GM19395 (cell line): Measurements from ENCODE around the gene MLH3.
"Not testable (repeated sequence)": the region's sequence is repeated elsewhere in the genome, so short reads cannot be mapped to it uniquely, and the experiment has no call there.

ENCODE experiments used
- ATAC-seq: cut with Tn5 transposase; IDR thresholded peaks from one replicate; pipeline ENCODE4 v1.9.1; 2021; ENCODE audit warnings: mild to moderate bottlenecking, moderate library complexity; ENCODE audit not compliant: unreplicated experiment

MLH3 gene

DNA sequence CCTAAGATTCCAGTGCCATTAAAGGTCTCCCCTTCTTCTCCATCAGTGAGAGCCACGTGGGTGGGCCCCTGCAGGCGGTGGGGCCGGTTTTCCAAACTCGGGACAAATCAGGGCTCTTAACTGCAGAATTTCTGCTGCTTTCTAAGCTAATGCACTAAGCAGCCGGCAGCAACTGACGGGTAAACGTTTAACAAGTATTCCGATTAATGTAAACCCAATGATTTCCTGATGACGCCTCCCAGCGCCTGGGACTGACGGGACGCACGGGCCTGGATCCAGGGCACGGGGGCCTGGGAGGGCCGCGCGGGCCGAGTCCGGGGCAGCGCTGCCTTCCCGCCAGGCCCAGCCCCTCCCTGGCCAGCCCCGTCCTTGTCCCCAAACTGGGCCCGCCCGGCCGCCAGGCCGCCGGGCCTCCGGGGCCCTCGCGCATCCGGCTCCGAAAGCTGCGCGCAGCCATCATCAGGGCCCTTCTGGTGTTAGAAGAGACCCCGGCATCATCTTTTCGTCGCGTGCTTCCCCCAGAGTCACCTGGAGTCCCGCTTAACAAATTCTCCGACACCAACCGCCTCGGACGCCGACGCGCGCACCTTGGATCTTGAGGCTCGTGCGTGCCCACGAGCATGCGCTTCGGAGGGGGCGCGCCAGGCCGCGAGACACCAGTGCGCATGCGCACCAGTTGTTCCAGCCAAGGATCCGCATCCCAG lies at the start of gene MLH3:
Gene MLH3, minus strand, starts transcription at position 616 of the 704 bp plus-strand sequence. CDS start 1,812 bp downstream, outside the sequence.
- ATAC-seq, result peak; percentile 73

DNA sequence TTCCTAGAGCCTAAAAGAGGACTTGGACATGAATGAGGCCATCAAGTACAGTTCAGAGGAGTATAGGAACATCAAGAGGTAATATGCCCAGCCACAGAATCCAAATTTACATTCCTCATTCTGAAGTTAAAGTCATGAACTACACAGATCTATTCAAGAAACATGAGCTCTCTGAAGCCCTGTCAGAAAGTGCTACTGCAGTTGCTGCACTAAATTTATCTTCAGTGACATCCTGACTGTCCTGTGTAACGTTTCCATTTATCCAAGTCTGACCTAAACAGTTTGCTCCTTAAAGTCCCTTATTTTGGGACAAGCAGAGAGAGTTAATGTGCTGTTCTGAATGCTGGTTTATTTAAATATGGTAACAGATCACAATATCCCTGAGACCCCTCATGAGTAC lies 47.4 kb upstream of the MLH3 start:
- ATAC-seq, result no peak

DNA sequence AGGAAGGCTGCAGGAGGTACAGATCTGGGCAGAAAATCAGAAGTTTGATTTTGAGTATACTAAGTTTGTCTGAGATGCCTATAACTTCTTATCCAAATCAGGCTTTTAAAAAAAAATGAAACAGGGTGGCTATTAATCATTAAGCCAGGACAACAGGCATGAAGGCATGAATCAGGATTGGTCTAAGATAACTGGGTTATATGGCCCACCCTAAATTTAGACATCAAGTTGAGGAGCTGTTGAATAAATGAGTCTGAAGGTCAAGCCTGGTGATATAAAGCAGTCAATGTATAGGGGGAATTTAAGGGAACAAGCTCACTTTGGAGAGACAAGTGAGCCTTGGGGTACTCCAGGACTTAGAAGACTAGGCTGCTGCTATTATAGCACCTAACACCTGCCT lies 46.9 kb upstream of the MLH3 start:
- no peak for ATAC-seq

DNA sequence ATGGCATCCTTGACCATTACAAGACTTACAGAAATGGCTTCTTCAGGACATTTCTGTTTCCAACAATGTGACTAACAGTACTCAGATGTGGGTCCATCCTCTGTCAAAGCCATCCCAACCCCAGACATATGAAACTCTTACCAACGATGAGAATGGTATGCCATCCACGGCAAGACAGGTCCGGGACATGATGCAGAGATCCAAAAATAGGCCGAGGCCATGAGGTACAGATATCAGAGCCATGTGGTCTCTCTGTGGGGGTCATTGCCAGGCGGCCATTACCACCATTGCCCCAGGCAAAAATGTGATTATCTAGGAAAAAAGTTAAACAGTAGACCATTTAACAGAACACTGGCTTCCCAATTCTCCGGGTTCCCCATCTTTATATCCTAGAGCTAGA lies 45.7 kb upstream of the MLH3 start:
- ATAC-seq, result no peak

DNA sequence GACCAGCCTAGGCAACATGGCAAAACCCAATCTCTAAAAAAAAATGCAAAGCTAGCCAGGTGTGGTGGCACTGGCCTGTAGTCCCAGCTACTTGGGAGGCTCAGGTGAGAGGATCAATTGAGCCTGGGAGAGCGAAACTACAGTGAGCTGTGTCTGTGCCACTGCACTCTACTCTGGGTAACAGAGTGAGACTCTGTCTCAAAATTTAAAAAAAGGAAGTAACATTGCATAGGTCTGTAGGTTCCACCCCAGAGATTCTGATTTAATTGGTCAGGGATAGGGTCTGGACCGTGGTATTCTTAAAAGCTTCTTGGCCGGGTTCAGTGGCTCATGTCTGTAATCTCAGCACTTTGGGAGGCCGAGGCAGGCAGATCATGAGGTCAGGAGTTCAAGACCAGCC lies 44.4 kb upstream of the MLH3 start:
- ATAC-seq, result no peak

DNA sequence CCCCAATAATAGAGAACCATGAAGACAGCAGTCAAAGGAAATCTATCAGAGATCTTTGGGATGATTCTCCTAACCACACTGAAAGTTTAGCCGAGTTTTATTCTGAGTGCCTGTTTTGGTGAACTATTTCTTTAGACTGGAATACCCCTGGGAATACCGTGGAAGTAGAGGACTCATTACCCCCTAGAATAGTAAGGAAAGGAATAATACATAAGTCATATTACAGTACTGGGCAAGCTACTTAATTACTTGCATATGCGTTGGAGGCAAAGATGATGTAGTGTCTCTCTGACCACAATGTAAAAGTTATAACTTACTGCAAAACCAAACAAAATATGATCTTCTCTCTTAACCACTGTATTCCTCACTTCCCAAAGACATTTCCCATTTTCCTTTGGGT lies 43.6 kb upstream of the MLH3 start:
- ATAC-seq, result no peak

DNA sequence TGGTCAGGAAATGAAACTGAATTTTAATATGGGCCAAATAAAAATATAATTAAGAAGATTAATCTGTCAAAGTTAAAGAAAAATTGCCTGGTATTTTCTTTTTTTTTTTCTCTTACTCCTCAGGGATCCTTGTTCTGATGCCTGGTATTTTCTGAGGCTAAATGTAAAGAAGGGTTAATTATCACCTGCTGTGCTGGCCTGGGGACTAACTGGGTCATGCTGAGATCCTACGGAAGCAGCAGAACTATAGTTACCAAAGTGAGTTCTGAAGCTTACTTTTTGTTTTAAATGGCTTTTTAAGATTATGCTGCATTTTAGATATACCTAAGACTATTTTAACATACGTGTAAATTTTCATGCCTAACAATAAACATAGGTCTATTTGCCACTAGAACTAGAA lies 41.4 kb upstream of the MLH3 start:
- ATAC-seq, result no peak

DNA sequence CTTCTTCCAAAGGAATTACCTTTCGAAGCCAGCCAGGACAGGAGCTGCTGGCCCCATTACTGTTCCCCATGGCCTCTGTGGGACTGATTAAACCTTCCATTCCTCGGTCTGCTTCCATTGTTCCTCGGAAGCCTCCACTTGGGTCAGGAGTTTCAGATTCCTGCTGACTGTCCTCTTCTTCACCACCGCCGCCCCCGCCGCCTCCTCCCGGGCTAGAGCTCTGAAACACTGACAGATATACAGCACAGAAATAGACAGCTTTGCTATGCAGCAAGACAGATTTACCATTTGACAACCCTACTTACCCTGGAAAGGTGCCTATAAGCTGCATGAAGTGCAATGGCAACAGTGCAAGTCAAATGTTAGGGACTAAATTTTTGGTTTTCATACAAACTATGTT lies 40.0 kb upstream of the MLH3 start:
- ATAC-seq, result no peak

DNA sequence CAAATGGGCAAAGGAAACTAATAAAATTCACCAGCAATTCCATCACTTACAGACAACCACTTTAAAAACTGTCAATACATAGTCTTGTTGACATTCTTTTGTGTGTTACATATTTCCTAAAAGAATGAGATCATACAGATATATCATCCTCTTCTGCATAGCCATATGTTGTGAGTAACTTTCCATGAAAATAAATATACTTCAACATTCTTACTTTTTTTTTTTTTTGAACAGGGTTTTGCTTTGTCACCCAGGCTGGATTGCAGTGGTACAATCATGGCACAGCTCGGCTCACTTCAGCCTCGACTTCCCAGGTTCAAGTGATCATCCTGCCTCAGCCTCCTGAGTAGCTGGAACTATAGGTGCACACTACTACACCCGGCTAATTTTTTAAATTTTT lies 39.1 kb upstream of the MLH3 start:
- ATAC-seq, result no peak

DNA sequence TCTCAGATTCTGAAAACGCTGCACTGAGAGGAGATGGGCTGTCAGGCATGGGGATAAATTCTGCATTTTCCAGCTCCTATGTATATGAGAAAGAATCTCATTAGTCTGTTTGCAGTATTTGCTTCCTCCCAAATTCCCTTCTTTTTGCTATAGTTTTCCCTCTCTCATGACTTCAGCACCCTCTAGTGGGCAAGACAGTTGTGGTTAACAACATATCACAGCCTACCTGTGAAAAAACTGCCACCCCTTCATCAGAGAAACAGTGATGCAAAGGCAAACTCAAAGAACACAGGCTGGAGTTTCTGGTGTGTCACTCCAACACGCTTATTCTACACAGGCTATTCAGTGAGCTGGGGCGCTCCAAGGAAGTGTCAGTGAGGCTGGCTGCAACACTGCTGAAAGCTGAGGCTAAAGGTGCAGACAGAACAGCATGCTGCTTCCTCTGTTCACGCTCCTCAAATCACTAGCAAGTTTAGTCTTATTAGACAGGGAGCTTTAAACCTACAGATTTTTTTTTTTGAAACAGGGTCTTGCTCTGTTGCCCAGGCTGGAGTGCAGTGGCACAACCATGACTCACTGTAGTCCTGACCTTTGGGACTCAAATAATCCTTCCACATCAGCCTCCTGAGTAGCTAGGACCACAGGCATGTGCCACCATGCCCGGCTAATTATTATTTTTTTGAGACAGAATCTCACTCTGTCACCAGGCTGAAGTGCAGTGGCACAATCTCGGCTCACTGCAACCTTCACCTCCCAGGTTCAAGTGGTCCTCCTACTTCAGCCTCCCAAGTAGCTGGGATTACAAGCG lies 37.5 kb upstream of the MLH3 start:
- ATAC-seq, result no peak

DNA sequence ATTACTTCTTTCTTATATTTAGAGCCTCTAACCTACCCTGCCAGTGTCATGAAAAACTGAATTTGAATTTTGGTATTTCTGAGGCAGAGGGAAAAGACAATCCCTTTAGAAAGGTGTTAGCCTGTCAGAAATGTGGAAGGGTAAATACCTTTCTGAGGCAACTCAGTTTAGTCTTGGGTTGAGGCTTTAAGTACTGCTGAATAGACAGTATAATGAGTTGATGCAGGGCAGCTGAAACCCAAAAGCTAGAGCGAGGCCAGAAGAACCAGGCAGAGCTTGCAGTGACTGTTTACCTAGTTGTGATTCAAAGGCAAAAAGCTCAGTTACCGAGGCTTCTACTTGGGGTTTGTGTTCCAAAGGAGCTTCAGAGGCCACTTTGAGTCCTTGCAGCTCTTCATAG lies 36.9 kb upstream of the MLH3 start:
- no peak for ATAC-seq

DNA sequence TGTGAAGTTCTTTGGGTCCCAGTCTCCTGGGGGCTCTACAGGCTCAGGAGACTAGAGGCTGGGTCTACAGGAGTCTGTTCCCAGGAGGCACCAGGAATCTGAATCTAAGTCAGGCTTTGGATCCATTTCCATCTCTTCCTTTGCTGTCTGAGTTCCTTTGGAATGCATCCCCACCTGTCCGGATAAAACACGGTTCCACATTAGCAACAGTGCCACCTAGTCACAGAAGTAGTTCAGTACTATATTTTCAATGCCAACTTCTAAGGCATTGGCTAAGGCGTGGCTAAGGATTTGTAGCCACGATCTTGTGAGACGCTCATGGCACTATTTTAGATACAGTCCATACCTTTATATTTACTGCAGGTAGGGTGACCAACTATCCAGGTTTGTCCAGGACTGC lies 33.2 kb upstream of the MLH3 start:
- no peak for ATAC-seq

DNA sequence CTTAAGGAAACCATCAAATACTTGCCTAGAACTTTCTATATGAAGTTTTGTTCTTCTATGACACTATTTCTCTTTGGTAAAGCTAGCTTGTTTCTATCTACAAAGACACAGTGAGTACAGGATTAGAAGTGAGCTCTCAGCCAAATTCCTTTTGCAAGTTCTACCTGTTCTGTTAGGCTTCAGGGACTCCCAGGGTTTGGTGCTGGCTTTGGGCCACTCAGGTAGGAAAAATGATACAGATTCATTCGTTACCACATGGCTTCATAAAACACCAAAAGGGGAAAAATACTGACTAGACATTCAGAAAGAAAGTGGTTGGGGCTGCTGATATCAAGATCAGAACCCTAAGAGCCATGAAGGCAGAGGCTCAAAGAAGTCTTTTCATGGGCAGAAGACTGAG lies 32.0 kb upstream of the MLH3 start:
- ATAC-seq, result no peak

DNA sequence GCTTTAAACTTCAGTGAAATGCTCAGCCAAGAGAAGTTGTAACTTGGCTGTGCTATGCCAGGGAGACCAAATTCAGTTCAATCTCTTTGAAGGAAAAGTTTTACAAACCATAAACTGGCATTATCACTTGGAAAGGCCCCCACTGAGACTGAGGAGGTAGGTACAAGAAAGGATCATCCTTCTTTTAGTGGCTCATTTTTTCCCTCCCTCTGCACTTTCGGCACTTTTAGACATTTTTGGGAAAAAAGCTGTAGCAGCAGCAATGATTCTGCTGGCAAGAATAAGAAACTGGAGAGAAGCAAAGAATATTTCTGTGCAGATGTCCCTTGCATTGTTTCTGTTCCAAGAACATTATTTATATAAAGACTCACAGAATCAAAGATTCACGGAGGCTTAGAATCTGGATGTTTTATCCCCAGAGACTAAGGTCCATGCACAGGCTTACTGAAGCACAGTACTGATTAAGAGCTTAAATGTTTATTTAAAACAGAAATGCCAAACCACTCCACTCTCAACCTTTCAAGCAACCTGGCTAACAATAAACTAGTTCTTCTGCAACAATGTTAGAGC lies 30.5 kb upstream of the MLH3 start:
- ATAC-seq, result no peak

DNA sequence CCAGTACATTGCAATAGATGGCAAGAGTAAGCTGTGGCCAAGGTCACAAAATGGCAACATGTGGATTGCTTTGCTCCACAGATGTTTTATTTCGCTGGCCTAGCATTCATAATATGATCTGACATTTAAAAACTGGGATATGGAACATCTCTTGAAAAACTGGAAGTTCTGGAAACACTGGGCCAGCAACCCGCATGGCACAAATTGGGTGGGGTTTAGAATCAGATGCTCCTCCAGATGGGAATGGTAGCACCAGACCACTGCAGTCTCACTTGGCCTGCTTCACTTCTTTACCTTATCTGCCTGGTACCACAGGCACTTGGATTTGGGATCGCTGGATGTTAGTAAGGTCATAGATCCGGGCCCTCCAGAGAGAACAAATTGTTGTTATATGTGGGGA lies 28.3 kb upstream of the MLH3 start:
- ATAC-seq, result no peak

DNA sequence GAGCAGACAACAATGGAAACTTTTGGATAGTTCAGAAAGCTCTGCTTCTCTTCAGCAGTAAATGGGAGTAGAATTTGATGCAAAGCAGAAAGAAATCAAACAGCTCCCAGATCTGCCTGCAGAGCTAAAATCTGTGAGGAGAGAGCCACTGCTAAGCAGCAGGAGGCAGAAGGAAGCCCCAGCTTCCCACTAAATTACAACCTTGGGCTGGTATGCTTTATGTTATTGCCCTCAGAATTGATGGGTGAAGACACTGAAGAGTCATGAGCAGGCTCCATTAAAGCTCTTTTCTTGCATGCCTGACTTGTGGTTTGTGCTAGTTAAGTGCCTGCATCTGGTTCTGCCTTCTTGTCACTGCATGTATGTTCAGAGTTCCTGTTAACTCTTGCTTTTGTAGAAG lies 26.5 kb upstream of the MLH3 start:
- ATAC-seq, result no peak

DNA sequence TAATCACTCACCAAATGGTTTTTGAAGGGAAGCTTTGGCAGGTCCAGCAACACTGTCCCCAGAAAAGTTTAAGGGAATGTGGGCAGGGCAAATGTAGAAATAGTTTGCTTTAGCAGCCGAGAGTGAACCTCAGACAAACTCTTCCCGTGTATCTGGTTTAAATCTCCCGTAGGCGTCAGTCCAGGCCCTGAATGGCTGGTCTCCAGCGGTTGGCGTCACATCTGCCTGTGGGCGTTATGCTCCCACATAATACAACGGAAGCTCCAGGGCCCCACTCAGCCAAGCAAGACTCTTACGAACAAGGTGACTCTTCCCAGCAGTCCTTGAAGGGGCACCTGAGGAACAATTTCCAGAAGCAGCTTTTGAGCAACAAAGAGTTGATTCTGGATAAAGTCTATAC lies 19.1 kb upstream of the MLH3 start:
- ATAC-seq, result no peak

DNA sequence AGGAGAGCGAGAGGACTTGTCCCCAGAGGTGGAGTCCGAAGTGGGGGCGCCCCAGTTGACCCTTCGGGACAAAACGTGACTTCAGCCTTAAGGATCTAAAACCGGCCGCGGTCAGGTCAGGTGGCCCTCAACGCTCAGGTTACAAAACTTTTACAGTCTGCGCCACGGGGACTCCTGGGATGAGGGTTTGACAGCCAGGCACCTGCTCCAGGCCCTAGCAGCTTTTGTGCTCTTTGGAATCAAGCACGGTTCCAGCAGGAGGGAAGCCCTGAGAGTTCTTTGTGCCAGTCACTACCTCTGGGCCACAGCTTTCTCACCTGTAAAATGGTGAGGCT lies 18.5 kb upstream of the MLH3 start:
- no peak for ATAC-seq

DNA sequence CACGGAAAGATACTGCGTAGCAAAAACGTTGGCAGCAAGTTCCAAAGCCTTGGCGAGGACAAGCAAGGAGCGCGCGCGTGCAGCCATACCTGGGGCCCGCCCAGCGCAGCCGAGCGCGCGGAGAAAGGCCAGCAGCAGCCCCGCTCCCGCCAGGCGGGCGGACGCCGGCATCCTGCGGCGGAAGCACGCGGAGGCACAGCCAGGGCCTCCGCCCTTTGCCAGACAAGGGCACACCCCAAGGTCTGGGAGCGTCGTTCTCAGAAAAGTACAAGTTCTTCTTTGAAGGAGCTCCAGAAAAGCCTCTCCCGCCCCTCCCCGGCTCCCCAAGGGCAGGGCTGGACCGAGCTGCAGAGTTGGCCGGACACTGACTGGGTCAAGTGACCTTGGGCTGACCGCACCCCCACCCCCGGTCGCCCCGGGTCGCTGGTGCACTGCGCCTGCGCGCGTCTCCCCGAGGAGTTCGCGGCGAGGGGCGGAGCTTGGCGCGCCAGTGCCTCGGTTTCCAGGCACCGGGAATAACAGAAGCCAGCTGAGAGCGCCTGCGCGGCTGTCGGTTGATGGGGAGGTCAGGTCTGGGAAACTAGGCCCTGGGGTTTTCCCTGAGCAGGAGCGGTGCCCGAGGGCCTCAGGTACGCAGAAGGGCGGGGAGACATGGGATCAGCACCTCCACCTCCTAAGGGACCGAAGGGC lies 18.0 kb upstream of the MLH3 start, which contains the start of gene ZC2HC1C:
Gene ZC2HC1C, plus strand, starts transcription at position 521 of the 690 bp plus-strand sequence. CDS start 933 bp downstream, outside the sequence.
- ATAC-seq, result peak; percentile 67

DNA sequence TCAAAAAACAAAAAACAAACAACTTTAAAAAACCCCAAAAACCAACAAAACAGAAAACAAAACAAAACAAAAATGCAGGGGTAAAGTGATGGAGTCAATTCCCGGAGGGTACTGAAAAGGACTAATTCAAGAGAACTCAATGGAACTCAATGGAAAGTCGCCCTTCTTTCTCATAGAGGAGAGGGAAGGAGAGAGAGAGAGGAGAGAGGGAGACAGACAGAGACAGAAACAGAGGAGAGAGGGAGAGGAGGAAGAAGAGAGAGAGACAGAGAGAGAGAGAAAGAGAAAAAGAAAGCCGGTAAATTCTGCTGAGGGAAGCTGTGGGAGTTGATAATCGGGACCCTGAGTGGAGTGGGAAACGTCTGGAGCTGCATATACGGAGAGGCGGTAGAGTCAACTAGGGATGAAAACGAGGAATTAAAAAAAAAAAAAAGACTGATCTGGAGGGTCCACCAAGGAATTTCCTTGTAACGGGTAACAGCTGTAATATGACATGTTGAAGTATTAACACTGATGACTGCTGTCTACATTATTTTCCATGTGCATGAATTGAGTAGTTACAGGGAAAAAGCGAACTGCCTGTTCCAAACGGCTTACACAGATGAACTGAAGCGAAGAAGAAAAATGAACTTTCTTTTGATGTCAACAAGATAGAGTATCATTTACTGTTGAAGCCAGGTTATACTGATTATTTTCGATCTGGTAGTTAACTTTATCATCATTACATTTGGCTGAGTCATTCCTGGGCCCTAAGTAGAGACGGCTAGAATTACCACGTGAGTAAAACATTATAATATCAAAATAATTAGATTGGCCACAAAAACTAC lies 17.2 kb upstream of the MLH3 start:
- ATAC-seq, result no peak

DNA sequence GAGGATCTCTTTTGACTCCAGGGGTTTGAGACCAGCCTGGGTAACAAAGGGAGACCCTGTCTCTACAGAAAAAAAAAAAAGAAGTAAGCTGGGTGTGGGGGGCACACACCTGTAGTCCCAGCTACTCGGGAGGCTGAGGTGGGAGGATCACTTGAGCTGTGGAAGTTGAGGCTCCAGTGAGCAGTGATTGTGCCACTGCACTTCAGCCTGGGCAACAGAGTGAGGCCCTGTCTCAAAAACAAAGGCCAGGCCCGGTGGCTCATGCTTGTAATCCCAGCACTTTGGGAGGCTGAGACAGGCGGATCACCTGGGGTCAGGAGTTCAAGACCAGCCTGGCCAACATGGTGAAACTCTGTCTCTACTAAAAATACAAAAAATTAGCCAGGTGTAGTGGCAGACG lies 16.5 kb upstream of the MLH3 start:
- not testable (repeated sequence) for ATAC-seq
